GM19468 (cell line): Measurements from ENCODE around the gene VWA3B.
"Not testable (repeated sequence)": the region's sequence is repeated elsewhere in the genome, so short reads cannot be mapped to it uniquely, and the experiment has no call there.

Experiments used
- ATAC-seq: cut with Tn5 transposase; IDR thresholded peaks from one replicate; pipeline ENCODE4 v1.9.1; 2021; ENCODE audit warnings: mild to moderate bottlenecking, moderate library complexity, moderate number of reproducible peaks; ENCODE audit not compliant: unreplicated experiment; ENCODE audit errors: extremely low read depth

The VWA3B gene

DNA sequence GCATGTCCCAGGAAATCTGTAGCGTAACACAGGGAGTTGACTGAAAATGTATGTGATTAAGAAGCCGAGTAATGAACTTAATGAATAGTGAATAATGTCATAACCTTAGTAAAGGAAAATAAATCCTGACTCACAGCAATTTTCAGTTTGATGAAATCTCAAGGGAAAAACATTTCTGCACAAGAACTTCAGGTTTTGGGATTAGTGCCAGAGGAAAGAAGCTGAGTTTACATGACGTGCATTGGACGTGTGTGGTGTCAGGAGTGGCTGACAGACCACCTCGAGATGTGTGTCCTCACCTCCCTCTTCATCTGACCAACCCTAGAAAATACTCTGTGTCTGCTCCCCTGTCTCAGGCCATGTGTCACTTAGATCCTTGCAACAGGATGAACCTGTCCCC, 39.1 kb downstream of the VWA3B start:
- ATAC-seq = no peak

DNA sequence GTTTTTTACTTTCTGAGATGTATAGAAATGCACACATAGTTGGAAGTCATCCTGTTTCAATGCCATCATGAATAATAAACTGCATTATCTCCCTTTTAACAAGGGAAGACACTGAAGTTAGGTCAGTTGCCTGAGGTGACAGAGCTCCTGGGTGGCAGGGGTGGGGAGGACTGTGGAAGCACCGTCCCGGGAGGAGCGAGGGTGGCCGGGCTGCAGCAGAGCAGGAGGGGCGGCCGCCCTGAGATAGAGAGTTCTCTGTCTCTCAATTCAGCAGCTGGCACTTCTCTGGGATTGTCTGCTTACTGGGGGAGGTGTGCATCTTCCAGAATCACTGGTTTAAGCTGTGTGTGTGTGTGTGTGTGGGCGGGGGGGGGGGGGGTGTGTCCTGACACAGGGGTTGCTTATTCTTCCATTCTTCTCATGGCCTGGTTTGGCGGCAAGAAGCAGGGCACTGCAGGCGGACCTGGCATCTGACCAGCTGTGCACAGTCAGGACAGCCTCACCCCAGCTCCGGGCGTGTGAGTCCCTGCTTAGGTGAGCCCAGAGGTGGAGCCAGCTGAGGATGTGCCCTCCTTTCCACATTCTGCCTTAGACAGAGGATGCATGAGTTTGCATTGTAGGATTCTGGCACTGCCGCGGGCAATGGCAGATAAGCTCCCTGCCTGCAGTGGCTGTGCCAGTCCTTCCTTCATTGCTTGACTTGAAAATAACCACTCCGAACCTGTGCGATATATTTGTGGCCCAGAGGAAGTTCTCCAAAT, 40.4 kb downstream of the VWA3B start:
- no peak for ATAC-seq

DNA sequence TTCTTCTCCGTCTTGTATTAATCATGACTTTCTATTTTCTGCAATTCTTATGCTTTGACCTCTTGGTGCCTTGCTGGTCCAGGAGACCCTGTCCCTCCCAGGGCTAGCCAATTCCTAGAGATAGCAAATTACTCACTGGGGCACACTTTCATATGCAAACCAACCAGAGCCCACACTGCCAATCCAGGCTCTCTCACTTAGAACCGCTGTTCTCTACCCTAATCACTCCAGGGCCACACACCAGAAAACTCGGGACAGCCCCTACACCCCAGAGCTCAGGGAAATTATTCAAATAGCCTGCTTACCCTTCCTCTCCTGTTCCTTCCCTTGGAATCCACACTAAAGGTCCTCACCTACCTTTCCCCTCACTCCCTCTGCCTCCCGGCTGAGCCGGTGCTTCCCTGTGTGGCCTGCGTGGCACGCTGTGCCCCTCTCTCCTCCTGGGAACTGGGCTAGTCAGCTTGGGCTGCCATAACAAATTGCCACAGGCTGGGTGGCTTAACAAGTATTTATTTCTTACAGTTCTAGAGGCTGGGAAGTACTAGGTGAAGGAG, 41.7 kb downstream of the VWA3B start:
- ATAC-seq = no peak

DNA sequence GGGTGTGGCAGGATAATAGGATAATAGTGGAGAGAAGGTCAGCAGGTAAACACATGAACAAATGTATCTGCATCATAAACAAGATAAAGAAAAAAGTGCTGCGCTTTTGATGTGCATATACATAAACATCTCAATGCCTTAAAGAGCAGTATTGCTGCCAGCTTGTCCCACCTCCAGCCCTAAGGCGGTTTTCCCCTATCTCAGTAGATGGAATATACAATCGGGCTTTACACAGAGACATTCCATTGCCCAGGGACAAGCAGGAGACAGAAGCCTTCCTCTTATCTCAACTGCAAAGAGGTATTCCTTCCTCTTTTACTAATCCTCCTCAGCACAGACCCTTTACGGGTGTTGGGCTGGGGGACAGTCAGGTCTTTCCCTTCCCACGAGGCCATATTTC, 43.1 kb downstream of the VWA3B start:
- ATAC-seq = not testable (repeated sequence)

DNA sequence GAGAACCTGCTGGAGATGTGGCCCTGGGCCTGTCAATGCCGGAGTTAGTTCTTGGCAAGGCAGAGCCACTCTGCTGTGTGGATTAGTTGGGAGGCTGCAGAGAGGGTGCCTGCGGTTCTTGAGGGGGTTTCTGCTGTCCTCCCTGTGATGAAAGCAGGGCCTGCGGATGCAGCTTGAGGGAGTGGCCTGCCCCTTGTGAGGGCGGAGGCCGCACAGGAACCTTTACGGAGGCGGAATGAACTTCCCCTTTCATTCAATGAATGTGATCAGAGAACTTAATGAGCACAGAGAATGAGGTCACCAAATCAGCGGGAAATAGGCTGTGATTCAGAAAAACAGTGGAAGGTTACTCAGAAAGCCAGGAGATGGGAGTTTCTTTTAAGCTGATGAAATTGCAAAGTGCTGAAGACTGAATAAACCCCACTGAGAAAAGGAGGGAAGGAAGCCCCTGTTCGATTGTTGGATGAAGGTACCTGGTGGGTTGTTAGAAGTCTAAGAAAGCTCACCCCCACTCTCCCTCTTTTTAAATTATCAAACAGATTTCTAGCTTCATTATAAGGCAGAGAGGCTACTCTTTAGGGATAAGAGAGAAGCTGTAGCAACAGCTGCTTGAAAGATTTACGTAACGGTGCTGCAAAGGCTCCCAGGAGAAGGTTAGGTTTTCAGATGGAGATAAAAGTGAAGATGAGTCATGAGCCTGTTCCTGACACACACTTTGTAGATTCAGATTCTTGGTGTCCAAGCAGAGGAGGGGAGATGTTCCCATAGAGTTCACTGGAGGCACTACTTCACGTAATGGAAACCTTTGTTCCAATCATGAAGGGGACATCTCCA, 47.4 kb downstream of the VWA3B start:
- ATAC-seq = no peak

DNA sequence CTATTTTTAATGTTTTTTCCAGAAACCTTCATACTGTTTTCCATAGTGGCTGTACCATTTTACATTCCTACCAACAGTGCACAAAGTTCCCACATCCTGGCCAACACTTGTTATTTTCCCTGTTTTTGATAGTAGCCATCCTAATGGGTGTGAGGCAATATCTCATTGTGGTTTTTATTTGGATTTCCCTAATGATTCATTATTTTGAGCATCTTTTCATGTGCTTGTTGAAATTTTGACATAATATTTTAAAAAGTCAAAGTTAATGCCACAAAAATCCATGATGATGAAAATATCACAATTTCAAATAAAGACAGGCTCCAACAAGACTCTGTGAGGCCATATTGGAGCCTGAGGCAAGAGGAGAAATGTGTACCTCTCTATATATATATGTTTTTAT, 50.2 kb downstream of the VWA3B start:
- no peak for ATAC-seq

DNA sequence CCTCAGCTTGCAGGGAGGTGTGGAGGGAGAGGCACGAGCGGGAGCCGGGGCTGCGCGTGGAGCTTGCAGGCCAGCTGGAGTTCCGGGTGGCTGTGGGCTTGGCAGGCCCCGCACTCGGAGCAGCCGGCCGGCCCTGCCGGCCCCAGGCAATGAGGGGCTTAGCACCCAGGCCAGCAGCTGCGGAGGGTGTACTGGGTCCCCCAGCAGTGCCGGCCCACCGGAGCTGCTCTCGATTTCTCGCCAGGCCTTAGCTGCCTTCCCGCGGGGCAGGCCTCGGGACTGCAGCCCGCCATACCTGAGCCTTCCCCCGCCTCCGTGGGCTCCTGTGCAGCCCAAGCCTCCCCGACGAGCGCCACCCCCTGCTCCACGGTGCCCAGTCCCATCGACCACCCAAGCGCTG, 52.0 kb downstream of the VWA3B start:
- ATAC-seq = not testable (repeated sequence)

DNA sequence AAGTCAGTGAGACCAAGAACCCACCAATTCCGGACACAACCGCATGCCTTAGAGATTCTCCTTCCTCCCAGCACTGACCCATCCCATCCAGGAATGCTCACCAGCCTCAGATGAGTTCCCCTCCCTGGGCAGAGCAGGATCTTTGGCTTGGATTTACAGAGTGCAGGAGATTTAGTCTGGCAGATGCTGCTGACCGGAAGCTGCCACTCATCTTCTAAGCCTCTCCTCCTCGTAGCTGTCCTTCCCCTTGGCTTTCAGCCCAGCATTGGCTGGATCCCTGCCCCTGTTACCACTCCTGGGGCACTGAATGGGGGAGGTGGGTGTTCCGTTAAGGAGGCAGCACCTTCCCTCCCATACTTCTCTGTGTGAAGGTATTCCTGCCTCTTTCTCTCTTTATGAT, 53.2 kb downstream of the VWA3B start:
- no peak for ATAC-seq

DNA sequence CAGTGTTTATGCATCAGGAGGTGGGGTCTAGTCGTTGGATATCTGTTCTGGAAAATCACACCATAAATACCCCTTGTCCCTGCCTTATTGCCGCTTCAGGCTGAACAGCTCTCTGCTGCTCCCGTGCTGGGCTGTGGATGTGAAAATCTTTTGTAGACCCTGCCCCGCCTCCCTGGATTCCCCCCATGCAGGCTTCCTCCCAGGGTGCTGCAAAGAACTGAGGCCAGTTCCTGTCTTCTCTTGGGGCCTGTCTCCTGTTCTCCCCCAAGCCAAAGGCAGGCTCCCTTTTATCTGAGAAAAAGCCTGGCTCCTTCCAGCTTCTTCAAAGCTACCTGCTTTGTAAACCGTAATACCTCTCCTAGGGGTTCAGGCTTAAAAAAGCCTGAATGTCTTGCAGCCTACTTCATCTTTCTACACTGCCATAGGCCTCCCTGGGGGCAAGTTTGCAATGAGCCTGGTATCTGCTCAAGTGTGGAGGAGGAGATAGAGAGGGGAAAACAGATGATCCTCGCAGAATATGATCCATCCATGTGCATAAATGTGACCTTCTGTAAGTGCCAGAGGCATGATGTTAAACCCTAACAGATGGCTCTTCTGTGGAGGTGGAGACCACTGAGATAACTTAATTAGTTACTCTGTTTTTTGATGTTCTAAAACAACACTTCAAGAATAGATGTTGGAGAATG, 55.3 kb downstream of the VWA3B start:
- no peak for ATAC-seq

DNA sequence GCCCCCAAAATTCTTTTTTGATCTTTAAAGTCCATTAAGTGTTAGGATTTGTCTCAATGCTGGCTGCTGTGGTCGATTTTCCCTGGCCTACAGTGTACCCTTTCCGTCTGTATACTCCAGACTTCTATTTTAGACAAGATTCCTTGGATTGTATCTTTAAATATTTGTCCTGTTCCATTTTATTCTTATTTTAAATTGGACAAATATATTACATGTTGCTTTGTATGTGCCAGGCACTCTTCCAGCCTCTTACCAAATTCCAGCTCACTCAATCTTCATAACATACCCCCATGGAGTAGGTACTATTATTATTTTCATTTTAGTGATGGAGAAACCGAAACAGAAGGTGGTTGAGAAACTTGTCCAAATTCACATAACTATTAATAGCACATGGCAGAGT, 58.1 kb downstream of the VWA3B start:
- no peak for ATAC-seq

DNA sequence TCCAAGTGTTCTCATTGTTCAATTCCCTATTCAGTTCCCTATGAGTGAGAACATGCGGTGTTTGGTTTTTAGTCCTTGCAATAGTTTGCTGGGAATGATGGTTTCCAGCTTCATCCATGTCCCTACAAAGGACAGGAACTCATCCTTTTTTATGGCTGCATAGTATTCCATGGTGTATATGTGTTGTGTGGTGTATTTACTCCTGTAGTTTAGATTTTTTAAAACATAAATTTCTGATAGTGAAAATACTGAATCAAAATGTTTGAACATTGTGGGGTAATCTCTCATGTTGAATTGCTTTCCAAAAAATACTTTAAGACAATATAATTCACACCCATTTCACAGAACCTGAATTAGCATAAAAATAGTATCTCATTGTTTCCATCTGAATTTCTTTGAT, 60.9 kb downstream of the VWA3B start:
- not testable (repeated sequence) for ATAC-seq

DNA sequence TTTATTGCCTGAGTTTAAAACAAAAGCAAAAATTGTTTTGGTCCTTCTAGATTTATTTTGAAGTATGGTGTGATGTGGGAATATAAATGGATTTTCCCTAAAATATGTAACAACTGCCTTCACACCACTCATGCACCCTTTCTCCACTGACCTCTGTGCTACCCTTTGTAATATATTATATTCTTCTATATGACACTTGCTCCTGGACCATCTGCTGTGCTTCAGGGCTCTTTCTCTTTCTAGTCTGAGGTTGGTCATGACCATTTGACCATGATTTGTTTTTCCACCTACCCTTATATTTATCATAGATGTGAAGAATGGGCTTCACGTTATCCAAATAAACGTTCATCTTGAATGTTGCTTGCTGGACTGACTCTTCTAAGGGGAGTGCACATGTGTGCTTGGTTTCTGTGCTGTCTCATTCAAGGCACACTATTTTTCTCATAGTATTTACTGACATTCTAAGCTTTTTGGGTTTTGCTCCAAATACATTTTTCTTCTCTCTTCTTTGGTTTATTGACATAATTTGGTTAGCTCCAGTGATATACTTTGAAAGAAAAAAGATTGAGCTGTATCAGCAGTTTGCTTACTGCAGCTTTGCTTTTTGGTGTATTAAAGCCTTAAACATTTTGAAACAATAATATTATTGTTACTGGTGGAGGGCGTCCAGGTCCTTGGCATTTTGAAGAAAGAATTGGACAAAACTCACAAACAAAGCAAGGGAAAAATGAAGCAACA, 61.8 kb downstream of the VWA3B start:
- no peak for ATAC-seq

DNA sequence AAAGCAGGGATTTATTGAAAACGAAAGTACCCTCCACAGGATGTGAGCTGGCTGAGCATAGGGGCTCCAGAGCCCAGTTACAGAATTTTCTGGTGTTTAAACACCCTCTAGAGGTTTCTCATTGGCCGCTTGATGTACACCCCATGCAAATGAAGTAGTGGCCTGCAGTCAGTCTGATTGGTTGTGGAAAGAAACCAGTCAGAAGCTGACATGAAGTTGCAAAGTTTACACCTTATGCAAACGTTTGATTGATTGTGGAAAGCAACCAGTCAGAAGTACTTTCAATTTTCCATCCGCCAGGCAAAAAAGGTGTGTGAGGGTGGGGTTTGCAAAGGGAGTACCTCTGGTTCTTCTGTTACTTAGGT, 62.3 kb downstream of the VWA3B start:
- ATAC-seq = no peak

DNA sequence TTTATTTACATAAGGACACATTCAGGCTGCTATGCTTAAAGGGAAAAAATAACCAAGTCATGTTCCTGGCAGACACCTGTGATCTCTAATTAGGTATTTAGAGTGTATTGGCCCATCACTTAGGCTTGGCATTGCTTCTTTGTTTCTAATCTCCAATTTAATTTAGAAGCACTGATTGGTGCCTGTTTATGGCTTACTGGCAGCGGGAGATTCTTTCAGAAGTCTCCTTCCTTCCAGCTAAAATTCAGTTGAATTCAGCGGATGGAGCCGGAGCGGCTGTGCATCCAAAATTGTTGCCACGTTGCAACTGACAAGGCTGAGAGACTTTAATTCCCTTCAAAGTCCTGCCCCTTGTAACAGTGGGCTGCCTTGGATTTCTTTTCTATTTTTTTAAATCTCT, 66.5 kb downstream of the VWA3B start:
- ATAC-seq = no peak

DNA sequence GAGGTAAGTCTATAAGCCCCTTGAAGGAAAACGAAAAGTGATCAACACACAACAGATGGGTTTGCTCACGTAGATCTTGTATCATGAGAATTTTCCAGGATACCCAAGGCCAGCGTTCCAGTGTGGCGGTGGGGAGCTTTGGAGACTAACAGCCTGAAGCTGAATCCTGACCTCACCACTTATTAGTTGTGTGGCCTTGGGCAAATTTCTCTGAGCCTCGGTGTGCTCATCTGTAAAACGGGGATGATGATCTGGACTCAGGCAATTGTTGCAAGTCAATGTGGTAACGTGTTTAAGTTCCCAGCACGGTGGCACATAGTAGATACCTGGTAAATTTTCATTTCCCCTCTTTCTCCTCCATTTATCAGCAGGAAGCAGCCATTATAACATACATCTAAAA, 68.3 kb downstream of the VWA3B start:
- no peak for ATAC-seq

DNA sequence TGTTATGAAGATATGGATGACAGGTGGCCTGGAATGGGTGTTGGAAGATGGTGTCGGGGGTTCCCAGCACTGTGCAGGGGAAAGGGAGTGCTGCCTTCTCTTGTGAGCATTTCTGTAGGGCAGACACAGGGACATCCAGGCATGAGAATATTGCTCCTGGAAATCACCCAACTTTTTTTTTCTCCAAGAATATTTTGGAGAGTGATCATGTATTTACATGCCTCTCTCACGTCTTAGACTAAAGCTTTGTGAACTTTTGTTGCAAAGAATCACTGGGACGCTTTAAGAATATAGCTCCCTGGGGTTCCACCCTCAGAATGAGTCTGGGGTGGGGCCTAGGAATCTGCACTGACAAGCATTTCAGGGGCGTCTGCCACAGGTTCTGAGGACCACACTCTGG, 68.7 kb downstream of the VWA3B start:
- no peak for ATAC-seq

DNA sequence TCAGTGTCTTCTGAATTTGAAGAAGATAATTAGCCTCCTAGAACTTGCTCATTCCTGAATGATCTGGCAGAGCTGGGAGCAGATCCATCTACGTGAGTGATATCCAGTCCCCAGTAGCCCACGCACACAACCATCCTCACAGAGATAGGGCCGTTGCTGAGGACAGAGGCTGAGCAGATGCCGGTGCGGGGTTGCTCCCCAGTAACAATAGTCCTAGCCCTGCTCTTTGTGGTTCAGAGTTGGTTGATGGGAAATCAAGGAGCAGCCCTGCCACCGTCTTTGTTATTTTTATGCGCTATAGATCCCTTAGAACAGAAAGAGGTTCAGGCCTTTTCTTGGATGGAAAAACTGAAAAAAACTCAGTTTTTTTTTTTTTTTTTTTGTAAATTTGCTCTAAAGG, 69.3 kb downstream of the VWA3B start:
- ATAC-seq = no peak

DNA sequence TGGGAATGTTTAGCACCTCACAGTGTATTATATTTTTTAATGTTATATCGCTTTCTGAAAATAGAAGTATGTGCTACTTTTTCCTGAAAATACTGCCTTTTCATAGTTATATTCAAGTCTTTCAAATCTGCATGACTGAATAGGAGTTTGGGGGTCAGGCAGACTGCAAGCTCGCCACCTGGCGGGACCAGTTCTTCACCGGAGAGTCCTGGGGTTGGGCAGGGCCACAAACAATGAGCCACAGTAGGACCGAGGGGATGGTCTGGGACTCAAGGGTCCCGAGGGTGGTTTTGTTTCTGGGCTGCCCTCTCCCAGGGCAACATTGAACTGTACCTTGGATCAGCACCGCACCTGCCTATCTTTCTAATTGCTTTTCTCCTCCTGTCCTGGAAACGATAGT, 70.6 kb downstream of the VWA3B start:
- ATAC-seq = no peak

DNA sequence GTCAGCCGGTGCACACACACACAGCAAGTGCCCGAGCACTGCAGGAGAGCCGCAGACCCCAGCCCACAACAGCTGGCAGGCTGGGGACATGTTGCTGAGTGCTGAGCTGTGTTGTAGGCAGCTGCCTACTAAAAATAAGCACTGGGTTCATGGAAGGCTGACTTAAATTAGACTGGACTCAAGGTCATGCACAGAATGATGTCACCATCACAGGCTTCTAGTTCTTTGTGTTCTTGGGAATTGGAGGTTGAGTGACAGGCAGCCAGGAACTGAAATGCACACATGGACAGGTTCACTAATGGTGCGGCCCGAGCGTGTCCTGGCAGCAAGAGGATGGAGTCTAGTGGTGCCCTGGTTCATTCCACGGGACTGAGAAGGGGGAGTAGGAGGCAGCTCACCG, 71.3 kb downstream of the VWA3B start:
- no peak for ATAC-seq

DNA sequence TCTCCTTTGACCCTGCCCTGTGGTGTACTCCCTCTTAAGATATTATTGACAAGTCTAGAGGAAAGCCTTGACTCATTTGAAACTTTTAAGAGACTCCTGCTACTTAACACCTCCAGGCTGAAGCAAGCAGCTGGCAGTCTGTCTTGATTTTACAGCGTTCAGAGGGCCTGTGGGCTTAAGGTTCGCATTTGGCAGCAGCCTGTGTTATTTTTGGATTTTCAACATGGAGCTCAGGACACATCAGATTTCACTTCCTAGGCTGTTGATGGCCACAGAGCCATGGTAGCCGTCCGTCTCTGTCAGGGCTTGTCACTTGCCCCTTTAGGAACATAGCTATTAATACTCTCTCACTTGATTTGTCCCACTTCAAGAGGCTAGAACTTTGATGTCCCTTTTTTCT, 73.6 kb downstream of the VWA3B start:
- no peak for ATAC-seq
